GM12891 (cell line): ENCODE data around the gene HUS1.

ENCODE experiments used
- POLR2A ChIP-seq: IDR thresholded peaks from 2 replicates; pipeline ENCODE4 v1.6.1; 2011; ENCODE audit warnings: low read depth, low read length, control low read depth
- SPI1 ChIP-seq: IDR thresholded peaks from 2 replicates; pipeline ENCODE4 v1.6.1; 2011; ENCODE audit warnings: low read depth, low read length, control low read depth
- TAF1 ChIP-seq: IDR thresholded peaks from 2 replicates; pipeline ENCODE4 v1.6.1; 2011; ENCODE audit warnings: low read depth, low read length, control low read depth

DNA sequence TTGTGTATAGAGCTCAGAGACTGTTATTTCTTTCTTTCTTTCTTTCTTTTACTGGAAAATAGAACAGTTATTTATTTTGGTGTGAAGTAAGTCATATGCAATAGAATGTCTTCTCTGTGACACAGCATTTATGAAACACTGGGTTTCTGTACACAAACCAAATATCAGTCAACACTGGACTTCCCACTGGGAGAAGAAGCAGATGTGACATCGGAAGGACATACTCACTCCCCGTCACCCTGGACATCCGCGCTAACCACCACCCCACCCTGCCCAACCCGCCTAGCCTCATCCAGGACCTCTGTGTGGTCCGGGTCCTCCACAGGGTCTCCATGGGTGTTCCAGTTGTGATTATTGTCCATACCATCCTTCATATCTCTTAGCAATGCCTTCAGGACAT is 27.5 kb upstream of the HUS1 start:
- no peak for TF ChIP-seq TAF1
- no peak for TF ChIP-seq POLR2A
- no peak for TF ChIP-seq SPI1
